ENCODE data around the gene CHST11.
"Not testable (repeated sequence)": the region's sequence is repeated elsewhere in the genome, so short reads cannot be mapped to it uniquely, and the experiment has no call there.

Gene CHST11

DNA sequence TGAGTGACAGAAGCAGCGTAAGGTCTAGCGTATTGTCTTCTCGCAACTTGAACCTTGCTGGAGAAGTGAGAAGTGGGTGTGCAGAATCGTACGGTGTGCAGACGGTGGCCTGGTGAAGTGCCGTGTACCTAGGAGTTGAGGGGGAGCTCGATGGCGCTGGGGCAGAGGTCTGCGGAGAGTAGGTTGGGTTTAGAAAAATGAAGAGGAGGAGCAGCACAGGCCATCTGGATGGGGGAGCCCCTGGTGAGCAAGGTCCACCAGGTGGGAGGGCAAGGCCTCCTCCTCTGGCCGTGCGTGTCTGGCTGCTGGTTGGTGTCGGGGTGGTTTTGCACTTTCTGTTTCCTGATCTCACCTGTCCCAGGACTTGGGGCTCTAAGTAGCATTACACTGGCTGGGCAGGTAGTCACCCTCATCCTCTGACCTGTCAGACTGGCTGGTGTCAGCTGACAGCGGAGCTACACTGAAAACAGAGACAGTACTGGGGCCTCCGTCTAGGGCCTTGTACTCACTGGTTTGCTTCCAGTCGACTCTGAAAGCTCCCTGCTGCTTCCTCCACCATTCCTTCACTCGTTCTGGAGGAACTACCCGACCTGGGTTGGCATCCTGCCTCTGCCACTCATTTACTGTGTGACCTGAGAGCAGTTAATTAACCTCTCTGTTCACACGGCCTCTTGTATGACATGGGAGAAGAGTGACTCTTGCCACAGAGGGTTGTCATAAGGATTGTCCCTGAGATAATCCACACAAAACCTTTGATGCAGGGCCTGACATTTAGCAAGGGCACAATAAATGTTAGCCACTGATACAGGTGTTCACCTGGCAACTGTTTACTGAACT lies 273.1 kb downstream of the CHST11 start:
- in situ Hi-C loops (cut with MboI; ENCODE audit: low sequenced_read_pairs) = no loop called here

DNA sequence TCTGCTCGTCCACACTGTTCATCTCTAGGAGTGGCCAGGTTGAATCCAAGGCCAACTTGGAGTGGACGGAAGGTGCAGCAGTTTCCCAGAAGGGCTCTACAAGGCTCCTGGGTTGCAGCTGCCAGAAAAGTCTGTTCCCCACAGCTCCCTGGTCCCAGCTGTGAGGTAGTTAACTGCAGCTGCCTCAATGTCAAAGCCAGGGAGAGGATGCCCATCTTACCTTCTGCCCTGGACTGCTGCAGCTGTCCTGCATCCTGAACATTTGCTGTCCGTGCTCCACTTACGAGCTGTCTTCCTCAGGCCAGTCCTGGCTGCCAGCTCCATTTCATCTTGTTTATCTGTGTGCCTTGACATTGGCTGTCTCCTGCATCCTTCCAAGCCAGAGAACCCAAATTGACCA lies 274.0 kb downstream of the CHST11 start:
- in situ Hi-C loops (cut with MboI; ENCODE audit: low sequenced_read_pairs) = no loop called here

DNA sequence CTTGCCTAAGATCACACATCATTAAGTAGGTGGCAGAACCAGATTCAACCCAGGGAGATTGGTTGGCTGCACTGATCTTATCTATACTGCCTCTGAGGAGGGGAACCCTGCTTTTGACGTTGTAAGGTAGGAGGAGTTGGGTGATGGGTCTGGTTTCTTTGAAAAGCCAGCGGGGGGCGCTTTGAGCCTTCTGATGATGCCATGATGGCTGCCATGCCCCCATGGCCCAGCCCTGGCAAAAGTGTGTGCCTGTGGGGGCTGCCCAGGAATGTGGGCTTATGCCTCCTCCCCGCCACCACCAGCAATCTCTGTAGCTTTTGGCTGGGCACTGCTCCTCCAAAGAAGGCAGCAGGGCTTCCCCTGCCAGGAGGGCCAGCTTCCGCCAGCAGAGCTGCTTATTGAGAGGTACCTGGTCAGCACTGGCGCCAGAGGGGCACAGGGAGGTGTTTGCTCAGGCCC lies 277.0 kb downstream of the CHST11 start:
- in situ Hi-C loops (cut with MboI; ENCODE audit: low sequenced_read_pairs) = no loop called here

DNA sequence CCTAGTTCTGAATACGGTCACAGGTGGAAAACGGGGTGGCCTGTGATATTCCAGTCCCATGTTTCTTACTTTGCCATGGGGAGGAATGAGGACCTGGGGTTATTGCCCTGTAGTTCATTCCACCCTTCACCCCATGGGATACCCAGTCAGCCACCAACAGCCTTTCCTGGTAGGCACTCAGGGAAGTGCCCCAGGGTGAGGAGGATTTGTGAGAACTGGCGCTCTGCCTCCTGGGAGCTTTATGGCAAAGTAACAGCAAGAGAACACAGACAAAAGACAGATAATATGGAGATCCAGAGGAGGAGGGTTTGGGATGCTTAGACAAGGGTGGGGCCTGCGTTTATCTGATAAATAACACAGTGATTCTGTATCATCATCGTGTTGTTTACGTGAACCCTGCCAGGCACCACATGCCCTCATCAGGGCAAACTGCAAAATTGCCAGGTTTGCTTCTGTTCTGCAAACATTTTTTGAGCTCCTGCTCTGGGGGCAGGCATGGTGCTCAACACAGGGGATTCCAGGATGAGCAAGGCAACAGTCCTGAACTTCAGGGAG lies 277.9 kb downstream of the CHST11 start:
- in situ Hi-C loops (cut with MboI; ENCODE audit: low sequenced_read_pairs) = no loop called here

DNA sequence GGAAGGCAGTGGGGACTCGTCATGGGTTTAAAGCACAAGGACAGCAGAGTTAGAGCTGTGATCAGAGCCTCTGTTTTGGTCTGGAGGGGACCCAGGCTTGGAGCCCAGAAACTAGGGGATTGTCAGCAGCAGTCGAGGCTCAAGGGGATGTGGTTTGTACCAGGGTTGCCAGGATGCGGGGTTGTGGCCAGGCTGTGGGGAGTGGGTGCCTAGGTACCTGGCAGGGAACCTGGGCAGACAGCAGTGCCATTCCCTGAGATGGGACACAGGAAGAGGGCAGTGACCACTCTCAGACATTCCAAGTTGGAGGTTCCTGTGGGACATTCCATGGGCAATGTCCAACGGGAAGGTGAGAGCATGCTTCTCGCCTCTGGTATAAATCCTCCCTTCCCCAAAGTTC lies 279.1 kb downstream of the CHST11 start:
- in situ Hi-C loops (cut with MboI; ENCODE audit: low sequenced_read_pairs) = no loop called here

DNA sequence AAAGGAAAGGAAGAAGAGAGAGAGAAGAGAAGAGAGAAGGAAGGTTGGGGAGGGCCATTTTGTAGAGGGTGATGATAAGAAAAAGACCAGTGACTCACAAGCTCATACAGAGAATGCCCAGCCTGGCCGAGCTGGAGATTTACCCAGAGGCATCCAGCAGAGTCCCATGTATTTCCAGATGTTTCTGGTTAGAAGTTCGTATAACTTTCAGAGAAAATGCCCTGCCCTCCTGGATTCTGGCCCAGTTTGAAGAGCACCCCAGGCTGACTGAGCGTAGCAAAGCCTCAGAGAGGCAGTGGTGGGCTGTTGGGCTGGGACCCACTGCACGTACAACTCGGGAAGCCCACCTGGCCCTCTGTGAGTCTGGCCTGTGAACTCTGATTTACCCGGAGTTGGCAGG lies 279.6 kb downstream of the CHST11 start:
- in situ Hi-C loops (cut with MboI; ENCODE audit: low sequenced_read_pairs) = no loop called here

DNA sequence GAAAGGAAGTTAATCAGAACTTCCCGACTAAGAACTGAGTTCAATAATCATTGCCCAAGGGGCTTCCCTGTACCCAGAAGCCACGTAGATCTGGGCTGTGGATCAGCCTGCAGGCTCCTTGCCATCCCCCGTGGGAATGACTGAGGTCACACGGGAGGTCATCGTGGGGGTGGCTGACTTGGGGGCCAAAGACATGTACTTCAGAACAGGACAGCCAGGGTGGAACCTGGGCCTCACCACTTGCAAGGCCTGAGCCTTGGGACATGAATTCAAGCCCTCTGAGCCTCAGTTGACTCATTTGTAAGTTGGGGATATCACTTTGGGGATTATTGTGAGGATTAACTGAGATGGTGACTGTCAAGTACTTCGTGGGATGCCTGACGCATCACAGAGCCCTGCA lies 280.4 kb downstream of the CHST11 start:
- in situ Hi-C loops (cut with MboI; ENCODE audit: low sequenced_read_pairs) = no loop called here

DNA sequence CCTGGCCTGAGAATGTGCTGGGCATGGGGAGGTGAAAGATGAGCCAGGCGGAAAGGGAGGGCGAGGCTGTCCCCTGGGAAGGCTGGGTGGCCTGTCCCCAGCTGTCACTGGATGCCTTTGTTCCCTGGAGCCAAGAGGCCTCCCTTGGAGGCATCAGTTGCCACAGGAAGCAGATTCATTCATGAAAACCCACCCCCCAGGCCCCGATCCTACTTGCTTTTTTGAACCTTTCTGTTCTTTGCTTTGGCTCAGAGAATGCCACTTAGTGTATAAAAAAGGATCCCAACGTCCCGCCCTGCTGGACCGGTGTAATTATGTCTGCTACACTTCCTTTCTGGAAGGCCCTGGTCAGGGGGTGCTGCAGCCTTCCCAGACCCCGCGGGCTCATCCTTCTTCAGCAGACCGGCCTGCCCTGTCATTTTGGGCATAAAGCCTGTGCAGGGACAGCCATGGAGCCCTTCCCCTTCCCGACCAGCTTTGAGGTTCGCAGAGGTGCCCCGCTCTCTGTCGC lies 281.1 kb downstream of the CHST11 start:
- in situ Hi-C loops (cut with MboI; ENCODE audit: low sequenced_read_pairs) = no loop called here

DNA sequence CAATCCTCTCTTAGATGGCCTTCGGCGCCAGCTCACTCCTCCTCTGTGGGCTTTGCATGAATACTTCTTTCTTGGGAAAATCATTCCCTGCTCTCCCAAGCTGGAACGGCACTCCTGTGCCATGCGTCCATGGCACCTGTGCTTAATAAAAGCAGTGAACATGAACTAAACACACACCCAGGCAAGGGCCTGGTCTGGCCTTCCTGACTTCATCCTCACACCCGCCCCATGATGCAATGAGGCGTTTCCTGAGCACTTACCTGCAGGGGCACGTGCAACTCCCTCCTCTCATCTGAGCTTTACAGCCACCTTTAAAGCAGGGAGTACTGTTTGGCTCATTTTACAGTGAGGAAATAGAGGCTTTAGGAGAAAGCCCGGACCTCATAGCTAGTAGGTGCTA lies 281.6 kb downstream of the CHST11 start:
- in situ Hi-C loops (cut with MboI; ENCODE audit: low sequenced_read_pairs) = no loop called here

DNA sequence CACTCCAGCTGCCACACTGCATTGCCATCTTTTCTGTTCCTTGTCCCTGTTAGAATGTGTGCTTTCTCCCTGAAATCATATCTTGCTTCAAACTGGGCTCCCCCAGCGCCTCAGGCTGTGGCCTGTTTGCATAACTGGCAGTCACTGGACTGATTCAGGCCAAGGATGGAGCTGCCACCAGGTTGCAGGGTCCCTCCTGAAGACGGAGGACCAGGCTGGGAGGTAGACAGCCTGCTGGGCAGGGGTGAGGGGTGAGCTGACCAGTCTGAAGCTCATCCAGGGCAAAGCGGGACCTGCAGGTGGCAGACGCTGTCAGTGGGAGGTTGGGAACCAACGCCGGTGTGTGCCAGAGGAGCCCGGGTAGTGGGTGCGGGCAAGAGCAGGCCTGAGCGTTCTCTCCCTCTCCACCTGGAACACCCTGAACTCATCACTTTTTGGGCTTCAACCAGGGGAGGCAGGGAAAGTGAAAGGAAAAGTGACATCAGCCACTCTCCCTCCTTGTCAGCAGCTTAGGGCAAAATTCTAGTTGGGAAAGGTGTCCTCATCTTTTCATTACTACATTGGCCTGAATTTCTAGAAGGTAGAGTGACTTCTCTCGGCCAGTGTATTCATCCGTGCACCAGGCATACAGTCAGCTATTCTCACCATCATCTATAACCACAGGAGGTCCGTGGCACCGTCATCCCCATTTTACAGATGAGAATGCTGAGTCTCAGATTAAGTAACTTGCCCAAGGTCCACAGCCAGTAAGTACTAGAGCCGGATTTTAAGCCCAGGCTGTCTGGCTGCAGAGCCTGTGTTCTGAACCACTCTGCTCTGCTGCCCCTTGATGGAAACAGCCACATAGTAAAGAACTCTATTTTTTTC lies 282.3 kb downstream of the CHST11 start:
- in situ Hi-C loops (cut with MboI; ENCODE audit: low sequenced_read_pairs) = no loop called here

DNA sequence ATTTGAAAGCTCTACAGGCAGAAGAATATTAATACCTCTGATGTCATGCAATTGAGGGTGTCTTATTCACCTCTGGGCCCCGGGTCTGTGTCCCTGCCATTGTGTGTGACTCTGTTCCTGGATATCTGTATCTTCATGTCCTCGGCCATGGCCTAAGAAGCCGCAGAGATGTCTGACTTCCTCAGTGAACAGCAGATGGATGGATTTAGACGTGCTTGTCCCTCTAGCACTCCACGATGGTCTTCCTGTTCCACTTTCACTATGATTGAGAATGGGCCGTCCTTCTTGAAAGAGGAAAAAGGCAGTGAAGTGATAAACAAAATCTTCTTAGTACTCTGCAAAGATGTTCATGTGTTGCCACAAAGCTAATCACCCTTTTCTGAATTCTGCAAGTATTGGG lies 283.9 kb downstream of the CHST11 start:
- in situ Hi-C loops (cut with MboI; ENCODE audit: low sequenced_read_pairs) = no loop called here

DNA sequence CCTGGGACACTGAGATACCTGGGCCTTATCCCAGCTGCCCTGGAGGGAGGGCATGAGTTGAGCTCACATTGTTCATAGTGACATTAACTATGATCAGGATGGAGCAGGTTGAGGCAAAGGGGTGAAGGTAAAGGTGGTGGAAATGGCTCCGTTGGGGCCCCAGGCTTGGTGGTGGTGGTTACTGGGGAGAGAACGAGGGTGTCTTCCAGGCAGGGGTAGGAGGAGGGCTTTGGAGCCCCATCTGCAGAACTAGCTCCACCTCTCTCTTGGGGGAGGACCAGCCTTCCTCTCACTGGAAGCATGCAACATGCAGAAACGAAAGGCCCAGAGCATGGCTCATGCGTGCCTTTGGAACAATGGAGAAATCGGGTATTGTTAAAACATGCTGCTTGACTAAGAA lies 284.3 kb downstream of the CHST11 start:
- in situ Hi-C loops (cut with MboI; ENCODE audit: low sequenced_read_pairs) = no loop called here

DNA sequence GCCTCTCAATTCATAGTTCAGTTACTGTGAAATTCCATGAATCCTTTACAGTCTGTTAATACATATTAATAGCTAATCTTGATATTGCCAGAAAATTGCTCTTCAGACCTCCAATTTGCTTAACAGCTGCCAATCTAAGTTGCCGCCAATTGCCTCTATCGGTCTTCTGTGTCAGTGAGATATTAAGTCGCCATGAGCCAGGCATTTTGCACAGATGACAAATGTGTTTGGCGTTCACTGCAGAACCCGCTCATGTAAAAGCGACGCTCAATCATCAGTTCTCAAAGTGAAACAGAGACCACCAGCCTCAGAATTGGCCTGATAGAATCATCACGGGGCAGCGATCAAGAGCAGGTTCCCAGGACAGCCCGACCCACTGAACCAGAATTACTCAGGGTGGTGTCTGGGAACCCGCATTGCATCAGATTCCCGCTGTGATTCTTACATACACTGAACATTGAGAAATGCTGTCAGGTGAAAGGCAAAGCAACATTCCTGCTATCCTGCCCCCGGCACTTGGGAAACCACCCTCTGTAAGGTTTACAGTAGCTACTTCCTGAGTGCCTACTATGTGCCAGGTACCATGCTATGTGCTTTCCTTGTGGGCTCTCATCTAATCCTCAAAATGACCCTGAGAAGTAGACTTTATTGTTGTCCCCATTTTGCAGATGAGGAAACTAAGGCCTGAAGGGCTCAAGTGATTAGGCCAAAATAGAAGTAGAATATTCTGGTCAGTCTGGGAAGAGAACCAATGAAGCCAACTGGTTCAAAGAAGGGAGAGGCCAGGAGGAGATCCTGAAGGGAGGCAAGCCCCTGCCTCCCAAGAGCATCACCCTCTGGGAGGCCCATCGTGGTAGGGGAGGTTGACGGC lies 285.0 kb downstream of the CHST11 start:
- in situ Hi-C loops (cut with MboI; ENCODE audit: low sequenced_read_pairs) = no loop called here

DNA sequence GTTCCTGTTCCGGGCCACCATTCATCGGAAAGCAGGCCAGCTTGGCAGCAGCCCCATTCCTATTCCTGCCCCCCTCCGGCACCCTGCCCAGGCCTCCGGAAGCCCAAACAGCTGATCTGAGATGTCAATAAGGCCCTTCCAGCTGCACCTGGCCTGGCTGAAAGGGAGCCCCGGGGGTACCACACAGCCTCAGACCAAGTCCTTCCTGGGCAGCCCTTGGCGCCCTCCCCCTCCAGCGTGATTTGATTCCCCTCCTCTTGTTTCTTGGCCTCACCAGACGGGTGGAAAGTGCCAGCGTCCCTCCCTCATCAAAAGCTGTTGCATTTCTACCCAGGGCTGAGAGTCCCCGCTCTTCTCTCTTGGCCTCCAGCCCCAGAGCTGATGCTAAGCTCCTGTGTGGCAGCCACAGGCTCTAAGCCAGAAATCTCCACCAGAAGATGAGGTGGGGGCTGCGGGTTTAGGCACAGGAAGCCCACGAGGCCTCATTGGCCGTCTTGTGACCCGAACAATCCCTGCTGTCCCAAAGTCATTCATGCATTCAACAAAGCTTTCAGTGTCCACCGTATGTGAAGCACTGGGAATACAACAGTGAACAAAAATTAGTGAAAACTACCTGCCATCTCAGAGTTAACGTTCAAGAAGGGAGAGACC lies 285.9 kb downstream of the CHST11 start:
- in situ Hi-C loops (cut with MboI; ENCODE audit: low sequenced_read_pairs) = no loop called here

DNA sequence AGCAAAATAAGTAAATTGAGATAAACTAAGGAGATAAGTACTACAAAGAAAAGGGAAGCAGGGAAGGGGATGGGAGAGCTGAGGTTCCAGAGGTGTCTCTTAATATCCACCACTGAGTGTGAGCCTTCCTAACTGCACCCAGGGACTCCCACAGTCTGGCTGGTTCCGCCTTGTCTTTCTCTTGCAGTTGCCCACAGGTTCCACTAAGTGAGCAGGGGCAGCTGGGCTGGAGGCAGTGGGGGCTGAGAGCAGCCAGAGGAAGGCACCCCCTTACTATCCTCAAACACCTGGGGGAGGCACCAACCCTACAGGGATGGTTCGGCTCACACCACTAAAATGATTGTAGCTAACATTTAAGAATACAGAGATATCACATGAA lies 286.4 kb downstream of the CHST11 start:
- in situ Hi-C loops (cut with MboI; ENCODE audit: low sequenced_read_pairs) = no loop called here

DNA sequence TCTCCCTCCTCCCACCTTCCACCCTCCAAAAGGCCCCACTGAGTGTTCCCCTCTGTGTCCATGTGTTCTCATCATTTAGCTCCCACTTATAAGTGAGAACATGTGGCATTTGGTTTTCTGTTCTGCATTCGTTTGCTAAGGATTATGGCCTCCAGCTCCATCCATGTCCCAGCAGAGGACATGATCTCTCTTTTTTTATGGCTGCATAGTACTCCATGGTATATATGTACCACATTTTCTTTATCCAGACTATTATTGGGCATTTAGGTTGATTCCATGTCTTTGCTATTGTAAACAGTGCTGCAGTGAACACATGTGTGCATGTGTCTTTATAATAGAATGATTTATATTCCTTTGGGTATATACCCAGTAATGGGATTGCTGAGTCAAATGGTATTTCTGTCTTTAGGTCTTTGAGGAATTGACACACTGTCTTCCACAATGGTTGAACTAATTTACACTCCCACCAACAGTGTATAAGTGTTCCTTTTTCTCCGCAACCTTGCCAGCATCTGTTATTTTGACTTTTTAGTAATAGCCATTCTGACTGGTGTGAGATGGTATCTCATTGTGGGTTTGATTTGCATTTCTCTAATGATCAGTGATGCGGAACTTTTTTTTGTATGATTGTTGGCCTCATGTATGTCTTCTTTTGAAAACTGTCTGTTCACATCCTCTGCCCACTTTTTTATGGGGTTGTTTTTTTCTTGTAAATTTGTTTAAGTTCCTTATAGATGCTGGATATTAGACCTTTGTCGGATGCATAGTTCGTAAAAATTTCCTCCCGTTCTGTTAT lies 287.2 kb downstream of the CHST11 start:
- in situ Hi-C loops (cut with MboI; ENCODE audit: low sequenced_read_pairs) = not testable (repeated sequence)

DNA sequence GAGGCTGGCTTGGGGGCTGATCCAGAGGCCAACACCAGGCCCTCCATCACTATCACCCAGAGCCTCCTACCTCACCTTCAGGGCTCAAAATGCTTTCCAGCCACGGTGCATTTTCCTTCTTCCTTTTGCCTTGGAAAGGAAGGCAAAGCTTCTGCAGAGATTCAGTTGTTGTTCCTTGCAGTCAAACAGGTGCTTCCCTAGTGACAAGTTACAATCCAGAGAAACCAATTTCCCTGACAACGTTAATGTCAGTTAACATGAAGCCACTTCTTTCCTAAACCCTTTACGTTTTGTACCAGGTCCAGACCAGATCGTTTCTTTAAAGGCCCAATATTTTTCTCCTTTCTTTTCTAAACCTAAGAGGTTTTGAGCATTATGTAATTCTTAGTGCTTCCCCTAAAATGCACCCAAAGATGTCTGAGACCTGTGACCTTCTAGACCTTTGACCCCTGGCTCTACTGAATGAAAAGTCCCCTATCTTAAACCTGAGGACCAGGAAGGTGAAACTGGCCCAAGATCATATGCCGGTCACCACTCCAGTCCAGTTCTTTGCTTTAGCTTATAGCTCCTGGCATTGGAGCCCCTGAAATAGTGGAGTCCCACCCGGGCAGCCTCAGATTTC lies 289.8 kb downstream of the CHST11 start:
- in situ Hi-C loops (cut with MboI; ENCODE audit: low sequenced_read_pairs) = no loop called here

DNA sequence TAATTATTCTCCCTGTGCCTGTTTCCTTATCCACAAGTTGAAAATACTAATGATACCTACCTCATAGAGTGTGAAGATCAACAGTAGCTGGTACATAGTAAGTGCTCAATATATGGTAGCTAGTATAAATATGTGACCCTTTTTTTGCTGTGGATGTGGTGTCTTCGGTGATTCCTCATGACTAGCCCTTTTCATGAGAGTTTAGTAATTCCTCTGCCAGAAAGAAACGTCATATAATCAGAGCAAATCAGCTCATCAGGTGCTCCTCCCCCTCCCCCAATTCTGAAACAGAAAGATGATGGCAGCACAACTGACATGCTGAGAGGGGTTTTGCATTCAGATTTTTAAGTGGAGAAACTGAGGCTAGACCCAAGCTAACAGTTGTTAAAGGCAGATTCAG lies 290.6 kb downstream of the CHST11 start:
- in situ Hi-C loops (cut with MboI; ENCODE audit: low sequenced_read_pairs) = no loop called here

DNA sequence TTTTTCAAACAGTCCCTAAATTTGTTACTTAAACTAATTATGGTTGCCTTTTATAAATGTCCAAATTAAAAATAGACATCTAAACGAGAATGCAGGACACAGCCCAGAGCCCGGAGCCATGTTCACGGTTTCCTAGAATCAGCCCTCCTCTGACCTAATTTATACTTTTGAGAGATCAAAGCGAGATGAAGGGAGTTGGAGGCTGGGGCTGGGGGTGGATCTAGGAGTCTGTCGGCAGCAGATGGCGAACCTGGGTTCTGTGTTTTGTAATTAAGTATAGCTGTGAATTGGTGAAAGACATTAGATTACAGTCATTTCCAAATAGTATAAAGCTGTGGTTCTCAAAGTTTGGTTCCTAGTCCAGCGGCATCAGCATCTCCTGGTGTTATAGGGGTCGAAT lies 291.2 kb downstream of the CHST11 start:
- in situ Hi-C loops (cut with MboI; ENCODE audit: low sequenced_read_pairs) = no loop called here

Data from hTERT RPE-1 (cell line).